Erythroblast (primary cell): Measurements from ENCODE around the gene TNIK.

Experiments used
- GATA1 ChIP-seq: IDR thresholded peaks from 2 replicates; pipeline ENCODE4 v1.6.1; 2011; ENCODE audit warnings: low read depth, mild to moderate bottlenecking, control low read depth, low read length, moderate library complexity
- POLR2A ChIP-seq: IDR thresholded peaks from 2 replicates; pipeline ENCODE4 v1.6.1; 2011; ENCODE audit warnings: mild to moderate bottlenecking, low read length

DNA sequence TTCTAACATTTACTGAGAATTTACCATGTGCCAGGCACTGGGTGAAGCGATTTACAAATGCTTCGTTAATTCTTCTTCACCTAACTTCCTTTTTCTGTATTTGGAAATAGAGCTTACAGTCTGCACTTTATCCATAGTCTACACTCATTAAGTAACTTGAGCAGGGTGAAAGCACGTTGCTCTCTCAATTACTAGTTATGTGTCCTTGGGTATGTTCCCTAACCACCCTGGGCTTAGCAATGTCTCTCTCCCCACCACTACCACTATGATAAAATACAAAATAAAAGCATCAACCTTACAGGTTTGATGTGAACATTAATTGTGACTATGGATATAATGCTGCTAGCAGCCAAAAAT lies 260.8 kb downstream of the TNIK start:
- TF ChIP-seq POLR2A (no peak), GATA1 (no peak)
